ENCODE data around the gene CDH13.

Gene CDH13

GRCh38 chr16:83010776-83011720, 384.3 kb downstream of the CDH13 start:
- FAIRE-seq, result no peak

GRCh38 chr16:83011939-83012338, 385.2 kb downstream of the CDH13 start:
- no peak for FAIRE-seq

GRCh38 chr16:83013071-83013470, 386.3 kb downstream of the CDH13 start:
- no peak for FAIRE-seq

- no peak for FAIRE-seq
Measured at GRCh38 chr16:83019963-83020362, 393.2 kb downstream of the CDH13 start.

- FAIRE-seq, result no peak
Measured at GRCh38 chr16:83021045-83021444, 394.3 kb downstream of the CDH13 start.

GRCh38 chr16:83021746-83022145, 395.0 kb downstream of the CDH13 start:
- no peak for FAIRE-seq

- no peak for FAIRE-seq
Measured at GRCh38 chr16:83023011-83023410, 396.2 kb downstream of the CDH13 start.

- no peak for FAIRE-seq
Measured at GRCh38 chr16:83023640-83024039, 396.9 kb downstream of the CDH13 start.

GRCh38 chr16:83027973-83028372, 401.2 kb downstream of the CDH13 start:
- no peak for FAIRE-seq

GRCh38 chr16:83029467-83029866, 402.7 kb downstream of the CDH13 start:
- no peak for FAIRE-seq

GRCh38 chr16:83031524-83031923, 404.8 kb downstream of the CDH13 start:
- no peak for FAIRE-seq

GRCh38 chr16:83037102-83037501, 410.3 kb downstream of the CDH13 start:
- FAIRE-seq, result no peak

GRCh38 chr16:83037884-83038283, 411.1 kb downstream of the CDH13 start:
- FAIRE-seq, result no peak

- FAIRE-seq, result no peak
Measured at GRCh38 chr16:83040174-83040573, 413.4 kb downstream of the CDH13 start.

- FAIRE-seq, result no peak
Measured at GRCh38 chr16:83044589-83044988, 417.8 kb downstream of the CDH13 start.

- FAIRE-seq, result no peak
Measured at GRCh38 chr16:83045790-83046189, 419.0 kb downstream of the CDH13 start.

GRCh38 chr16:83046664-83047063, 419.9 kb downstream of the CDH13 start:
- no peak for FAIRE-seq

- no peak for FAIRE-seq
Measured at GRCh38 chr16:83051451-83051850, 424.7 kb downstream of the CDH13 start.

GRCh38 chr16:83054283-83054682, 427.5 kb downstream of the CDH13 start:
- FAIRE-seq, result no peak

- FAIRE-seq, result no peak
Measured at GRCh38 chr16:83058376-83058775, 431.6 kb downstream of the CDH13 start.

- no peak for FAIRE-seq
Measured at GRCh38 chr16:83059237-83059636, 432.5 kb downstream of the CDH13 start.

- no peak for FAIRE-seq
Measured at GRCh38 chr16:83066011-83066410, 439.2 kb downstream of the CDH13 start.

- FAIRE-seq, result no peak
Measured at GRCh38 chr16:83066881-83067280, 440.1 kb downstream of the CDH13 start.

- no peak for FAIRE-seq
Measured at GRCh38 chr16:83068686-83069085, 441.9 kb downstream of the CDH13 start.
